GM19397 (cell line): Measurements from ENCODE around the gene NKX2-1.
"Not testable (repeated sequence)": the region's sequence is repeated elsewhere in the genome, so short reads cannot be mapped to it uniquely, and the experiment has no call there.

Experiments used
- ATAC-seq: cut with Tn5 transposase; IDR thresholded peaks from one replicate; pipeline ENCODE4 v1.9.1; 2021; ENCODE audit warnings: mild to moderate bottlenecking, moderate library complexity; ENCODE audit not compliant: unreplicated experiment

The NKX2-1 gene

DNA sequence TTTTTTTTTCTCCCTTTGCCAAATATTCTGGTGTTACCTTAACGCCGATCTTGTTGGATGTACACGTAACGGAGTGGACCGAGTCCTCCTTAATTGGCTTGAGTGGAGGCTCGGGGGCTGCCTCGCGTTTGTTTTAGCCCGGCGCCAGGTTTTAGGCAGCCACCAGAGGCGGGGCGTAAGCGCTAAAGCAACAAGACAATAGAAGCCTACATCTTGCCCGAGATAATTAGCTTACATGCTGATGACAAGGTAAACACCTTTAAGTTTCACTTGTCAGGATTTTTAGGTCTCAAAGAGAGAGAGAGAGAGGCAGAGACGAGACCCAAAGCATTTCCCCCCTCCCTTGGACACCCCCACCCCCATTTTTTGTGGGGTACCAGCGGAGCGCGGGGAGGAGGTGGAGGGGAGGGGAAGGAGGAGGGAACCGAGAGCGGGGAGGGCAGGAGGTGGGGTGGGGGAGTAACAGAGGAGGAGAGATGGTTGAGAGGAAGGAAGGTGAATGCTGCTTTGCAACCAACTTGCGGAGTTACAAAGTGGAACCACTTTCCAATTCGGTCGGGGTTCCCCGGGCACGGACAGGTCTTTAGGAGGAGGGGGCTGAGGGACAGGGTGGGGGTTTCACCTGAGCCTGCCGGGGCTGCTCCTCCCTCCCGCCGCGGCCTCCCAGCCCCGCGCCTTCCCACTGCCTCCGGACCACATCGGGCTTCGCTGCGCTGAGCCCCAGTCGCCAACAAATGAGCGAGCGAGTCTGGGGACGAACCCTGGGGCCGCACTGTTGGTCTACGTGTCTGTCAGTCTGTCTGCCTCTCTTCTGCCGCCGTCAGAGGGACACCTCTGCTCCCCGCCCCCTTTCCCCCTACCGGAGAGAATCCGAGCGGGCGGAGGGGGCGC is at the start of gene NKX2-1:
Gene NKX2-1 (minus strand): TSS at position 802 of the 891 bp plus-strand sequence. CDS start 103 bp downstream, at position 699.
- no peak for ATAC-seq

- no peak for ATAC-seq
Observed at GRCh38 chr14:36556811-36557433, 36.9 kb upstream of the NKX2-1 start.

- ATAC-seq = no peak
Observed at GRCh38 chr14:36555998-36556743, 36.1 kb upstream of the NKX2-1 start.

DNA sequence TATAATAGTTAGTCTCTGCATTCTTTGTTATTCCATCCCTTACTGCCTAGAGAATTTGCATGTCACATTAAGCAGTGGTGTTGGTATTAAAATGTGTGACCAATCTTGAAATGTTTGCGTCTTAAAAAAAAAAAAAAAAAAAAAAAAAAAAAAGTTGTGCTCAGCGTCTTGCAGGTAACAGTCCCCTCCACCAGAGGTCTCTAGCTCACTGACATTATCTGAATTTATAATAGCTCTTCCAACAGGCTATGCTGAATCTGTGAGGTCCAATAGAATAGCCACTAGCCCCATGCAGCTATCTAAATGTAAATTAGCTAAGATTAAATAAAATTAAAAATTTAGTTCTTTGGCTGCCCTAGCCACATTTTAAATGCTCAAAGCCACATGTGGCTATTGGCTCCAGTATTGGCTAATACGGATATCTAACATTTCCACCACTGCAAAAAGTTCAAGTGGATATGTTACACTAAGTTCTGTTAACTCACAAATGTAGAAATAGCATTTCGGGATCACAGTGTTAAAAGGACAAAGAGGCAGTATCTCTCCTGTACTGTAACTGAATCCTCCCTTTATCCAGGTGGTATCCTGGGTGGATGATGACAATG is 33.7 kb upstream of the NKX2-1 start:
- no peak for ATAC-seq

GRCh38 chr14:36550899-36551298 is 30.9 kb upstream of the NKX2-1 start:
- ATAC-seq = no peak

- ATAC-seq = not testable (repeated sequence)
Observed at GRCh38 chr14:36544280-36544679, 24.2 kb upstream of the NKX2-1 start.

DNA sequence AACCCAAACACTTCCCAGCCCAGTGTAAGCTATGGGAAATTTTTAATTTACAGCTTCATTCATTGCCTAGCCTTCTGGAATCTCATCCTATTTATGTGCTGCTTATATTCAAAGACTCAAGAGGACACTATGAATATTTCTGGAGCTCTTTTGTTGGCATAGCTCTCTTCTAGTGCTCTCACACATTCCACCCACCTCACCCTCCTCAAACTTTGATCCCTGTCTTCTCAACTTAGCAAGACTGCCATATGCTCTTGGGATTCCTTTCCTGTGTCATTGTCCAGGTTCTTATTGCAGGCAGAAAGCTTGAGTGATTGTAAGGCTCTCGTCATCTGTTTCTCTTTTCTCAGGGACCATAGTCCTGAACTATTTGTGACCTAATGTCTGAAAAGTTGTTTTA is 18.0 kb upstream of the NKX2-1 start:
- no peak for ATAC-seq

- ATAC-seq = no peak
Observed at GRCh38 chr14:36529062-36529461, 9.0 kb upstream of the NKX2-1 start.

- no peak for ATAC-seq
Observed at GRCh38 chr14:36525746-36526099, 5.7 kb upstream of the NKX2-1 start.

- no peak for ATAC-seq
Observed at GRCh38 chr14:36524874-36525745, 5.1 kb upstream of the NKX2-1 start.

GRCh38 chr14:36524220-36524837 is 4.3 kb upstream of the NKX2-1 start:
- no peak for ATAC-seq

DNA sequence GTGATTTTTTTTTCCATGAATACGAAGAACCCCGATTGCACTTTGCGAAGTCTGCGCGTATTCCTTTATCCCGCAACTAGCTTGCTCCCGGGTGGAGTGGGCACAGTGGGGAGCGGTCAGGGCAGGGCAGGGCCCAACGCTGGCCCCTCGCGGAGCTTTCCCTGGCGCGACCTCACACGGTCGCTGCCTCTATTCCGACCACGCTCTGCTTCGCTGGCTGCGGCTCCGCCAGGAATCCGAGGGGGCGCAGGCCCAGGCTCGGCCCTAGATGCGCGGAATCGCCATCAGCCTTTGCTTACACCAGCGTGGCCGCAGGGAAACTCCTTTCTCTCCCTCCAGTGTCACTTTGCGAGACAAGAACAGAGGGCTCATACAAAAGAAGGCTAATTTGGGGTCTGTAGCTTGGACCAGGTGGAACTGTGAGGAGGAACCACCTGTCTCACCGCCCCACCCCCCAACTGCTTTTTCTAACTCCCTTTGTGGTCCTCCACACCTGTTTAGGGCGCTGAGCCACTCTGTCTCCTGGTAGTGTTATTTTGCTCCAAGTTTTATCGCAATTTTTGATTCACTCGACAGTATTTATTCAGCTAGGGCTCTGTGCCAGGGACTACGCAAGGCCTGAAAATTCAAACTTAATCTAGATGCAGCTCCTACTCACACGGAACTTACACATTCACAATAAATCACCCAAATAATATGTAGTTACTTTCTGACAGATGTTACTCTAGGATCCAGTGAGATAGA is 3.1 kb upstream of the NKX2-1 start:
- ATAC-seq = no peak

DNA sequence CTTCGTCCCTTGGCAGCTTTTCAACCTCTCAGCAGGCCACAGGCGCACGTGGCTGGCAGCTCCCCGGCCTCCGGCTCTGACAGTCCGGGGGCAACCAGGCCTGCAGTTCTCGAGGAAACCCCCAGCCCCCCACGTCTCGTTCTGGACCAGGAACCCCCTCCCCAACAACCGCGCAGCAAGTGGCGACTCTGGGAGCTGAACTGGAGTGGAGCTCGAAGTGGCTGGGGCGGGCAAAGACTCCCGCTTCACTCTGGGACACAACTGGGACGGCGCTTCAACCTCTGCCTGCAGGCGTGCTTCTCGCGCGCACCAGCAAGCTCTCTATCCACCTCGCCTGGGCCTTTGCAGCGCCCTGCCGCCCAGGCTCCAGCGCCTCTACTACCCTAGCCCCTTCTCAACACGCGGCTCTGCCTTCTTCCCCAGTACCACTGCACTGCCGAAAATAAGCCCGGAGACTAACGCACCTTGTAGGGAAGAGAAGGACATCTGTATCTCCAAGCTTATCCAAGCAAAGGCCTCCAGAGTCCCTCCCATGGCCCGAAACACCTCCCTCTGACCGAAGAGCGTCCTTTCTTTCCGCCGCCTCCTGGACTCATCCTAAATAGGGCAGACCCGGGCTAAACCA is 2.4 kb upstream of the NKX2-1 start:
- no peak for ATAC-seq

- ATAC-seq = no peak
Observed at GRCh38 chr14:36521598-36522345, 1.7 kb upstream of the NKX2-1 start.

GRCh38 chr14:36520601-36521525 is 831 bp upstream of the NKX2-1 start:
- ATAC-seq = no peak

DNA sequence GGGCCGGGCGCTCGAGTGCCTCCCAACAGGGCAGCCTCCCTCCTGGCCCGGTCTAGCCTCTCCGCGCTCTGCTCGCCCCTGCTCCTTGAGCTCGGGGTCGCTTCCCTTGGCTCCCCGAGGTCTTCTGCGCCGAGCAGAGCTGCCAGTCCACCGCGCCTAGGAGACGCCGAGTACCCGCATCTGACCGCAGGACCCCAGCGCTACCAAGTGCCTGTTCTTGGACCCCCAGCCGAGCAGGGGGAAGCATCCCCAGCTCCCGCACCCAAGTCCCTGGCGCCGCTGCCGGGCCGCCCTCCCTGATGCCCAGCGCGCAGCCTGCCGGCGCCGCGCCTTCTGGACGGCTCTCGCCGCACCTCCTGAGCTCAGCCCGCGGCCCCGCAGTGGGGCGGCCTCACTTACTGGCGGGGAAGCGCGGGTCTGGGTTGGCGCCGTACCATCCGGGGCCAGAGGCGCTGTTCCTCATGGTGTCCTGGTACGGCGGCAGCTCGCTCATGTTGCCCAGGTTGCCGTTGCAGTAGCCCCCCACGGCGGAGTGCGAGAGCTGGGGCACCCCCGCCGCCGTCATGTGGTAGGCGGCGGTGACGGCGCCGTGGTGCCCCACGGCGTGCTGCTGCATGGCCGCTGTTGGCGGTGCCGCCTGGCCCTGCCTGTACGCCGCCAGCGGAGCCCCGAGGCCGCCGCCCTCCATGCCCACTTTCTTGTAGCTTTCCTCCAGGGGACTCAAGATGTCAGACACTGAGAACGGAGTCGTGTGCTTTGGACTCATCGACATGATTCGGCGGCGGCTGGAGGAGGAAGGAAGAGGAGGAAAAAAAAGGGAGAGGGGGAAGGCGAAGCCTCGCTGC is 1.2 kb downstream of the NKX2-1 start:
- no peak for ATAC-seq
